GM12891 (cell line): ENCODE results near the gene DCAF10.

Experiments
- PAX5 ChIP-seq: IDR thresholded peaks from 2 replicates; pipeline ENCODE4 v1.6.1; 2011; ENCODE audit warnings: low read length, moderate library complexity, mild to moderate bottlenecking; ENCODE audit not compliant: insufficient read depth, severe bottlenecking
- POLR2A ChIP-seq: IDR thresholded peaks from 2 replicates; pipeline ENCODE4 v1.6.1; 2011; ENCODE audit warnings: low read depth, low read length, control low read depth
- POLR2AphosphoS5 ChIP-seq: IDR thresholded peaks from 2 replicates; pipeline ENCODE4 v1.6.1; 2011; ENCODE audit warnings: low read depth, low read length, control low read depth
- SPI1 ChIP-seq: IDR thresholded peaks from 2 replicates; pipeline ENCODE4 v1.6.1; 2011; ENCODE audit warnings: low read depth, low read length, control low read depth
- TAF1 ChIP-seq: IDR thresholded peaks from 2 replicates; pipeline ENCODE4 v1.6.1; 2011; ENCODE audit warnings: low read depth, low read length, control low read depth

- TF ChIP-seq TAF1 = no peak
- peak; percentile 50 for TF ChIP-seq POLR2A
- TF ChIP-seq POLR2AphosphoS5 = no peak
- TF ChIP-seq SPI1 = no peak
- no peak for TF ChIP-seq PAX5
Observed at GRCh38 chr9:37775216-37775919, 25.2 kb upstream of the DCAF10 start.
